HG03460 (cell line): ENCODE results near the gene TAS2R43.
"Not testable (repeated sequence)": the region's sequence is repeated elsewhere in the genome, so short reads cannot be mapped to it uniquely, and the experiment has no call there.

Source experiments
- ATAC-seq: cut with Tn5 transposase; IDR thresholded peaks from one replicate; pipeline ENCODE4 v1.9.1; 2021; ENCODE audit not compliant: unreplicated experiment

The TAS2R43 gene

GRCh38 chr12:11092128-11092527 lies at the start of gene TAS2R43:
TSS of gene TAS2R43 (minus strand) at chr12:11092313. CDS start at chr12:11092229, 84 bp downstream.
- ATAC-seq: no peak

DNA sequence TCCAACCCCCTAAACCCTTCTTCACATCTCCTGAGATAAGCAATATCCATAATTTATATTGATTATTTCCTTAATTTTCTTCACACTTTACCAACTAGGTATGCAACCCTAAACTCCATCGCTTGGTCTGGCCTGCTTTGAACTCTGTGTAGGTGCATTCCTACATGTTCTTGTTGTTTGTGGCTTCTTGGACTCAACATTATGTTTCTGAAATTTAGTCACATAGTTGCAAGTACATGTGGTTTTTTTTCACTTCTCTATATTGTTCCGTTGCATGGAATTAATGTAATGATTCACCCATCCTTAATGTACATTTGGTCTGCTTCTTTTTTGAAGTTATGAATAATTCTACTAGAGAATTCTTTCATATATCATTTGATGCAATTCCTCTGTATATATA lies 44.0 kb upstream of the TAS2R43 start:
- no peak for ATAC-seq

DNA sequence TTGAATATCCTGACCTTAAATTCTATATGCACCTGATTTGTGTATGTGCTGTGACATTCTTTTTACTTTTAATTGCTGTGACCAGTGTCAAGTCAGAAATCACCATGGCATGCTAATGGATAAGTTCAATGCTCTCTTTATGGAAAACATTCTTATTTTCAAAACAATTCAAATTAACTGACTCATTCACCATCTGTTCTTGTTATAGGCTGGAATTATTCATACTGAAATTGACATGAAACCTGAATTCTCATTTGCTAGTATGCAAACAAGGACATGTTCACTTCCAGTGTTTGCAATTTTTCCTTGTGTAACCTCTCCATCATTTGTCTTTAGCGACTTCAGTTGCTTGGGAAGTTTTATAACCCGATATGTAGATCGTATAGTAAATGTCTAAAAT lies 42.2 kb upstream of the TAS2R43 start, which contains the start of gene TAS2R30:
Gene TAS2R30 (minus strand): TSS at position 340 of the 400 bp plus-strand sequence. CDS start 400 bp downstream, outside the sequence.
- no peak for ATAC-seq

GRCh38 chr12:11133816-11134215 lies 41.7 kb upstream of the TAS2R43 start:
- ATAC-seq: no peak

- no peak for ATAC-seq
Observed at GRCh38 chr12:11133162-11133561, 41.0 kb upstream of the TAS2R43 start.

DNA sequence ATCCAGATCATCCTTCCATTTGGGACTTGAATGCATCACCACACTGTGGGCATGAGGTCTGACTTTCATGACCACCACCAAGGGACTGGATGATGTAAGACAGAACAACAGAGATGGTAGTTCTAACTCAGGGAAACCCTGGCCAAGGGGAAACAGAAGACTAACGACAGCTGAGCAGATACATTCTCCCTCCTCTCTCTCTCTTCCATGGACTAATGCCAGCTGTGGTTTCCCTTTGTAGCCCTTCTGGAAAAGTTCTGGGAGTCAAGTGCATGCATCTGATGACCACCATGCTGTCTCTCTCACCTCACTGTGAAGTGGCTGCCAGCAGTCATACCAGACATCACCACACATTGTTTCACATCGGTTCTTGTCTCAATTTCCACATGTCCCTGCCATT lies 38.9 kb upstream of the TAS2R43 start:
- ATAC-seq: no peak

- no peak for ATAC-seq
Observed at GRCh38 chr12:11130382-11130781, 38.3 kb upstream of the TAS2R43 start.

DNA sequence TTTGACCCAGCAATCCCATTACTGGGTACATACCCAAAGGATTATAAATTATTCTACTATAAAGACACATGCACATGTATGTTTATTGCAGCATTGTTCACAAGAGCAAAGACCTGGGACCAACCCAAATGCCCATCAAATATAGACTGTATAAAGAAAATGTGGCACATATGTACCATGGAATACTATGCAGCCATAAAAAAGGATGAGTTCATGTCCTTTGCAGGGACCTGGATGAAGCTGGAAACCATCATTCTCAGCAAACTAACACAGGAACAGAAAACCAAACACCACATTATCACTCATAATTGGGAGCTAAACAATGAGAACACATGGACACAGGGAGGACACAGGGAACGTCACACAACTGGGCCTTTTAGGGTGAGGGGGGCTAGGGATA lies 22.0 kb upstream of the TAS2R43 start:
- ATAC-seq: not testable (repeated sequence)

- ATAC-seq: not testable (repeated sequence)
Observed at GRCh38 chr12:11111213-11111612, 19.1 kb upstream of the TAS2R43 start.

DNA sequence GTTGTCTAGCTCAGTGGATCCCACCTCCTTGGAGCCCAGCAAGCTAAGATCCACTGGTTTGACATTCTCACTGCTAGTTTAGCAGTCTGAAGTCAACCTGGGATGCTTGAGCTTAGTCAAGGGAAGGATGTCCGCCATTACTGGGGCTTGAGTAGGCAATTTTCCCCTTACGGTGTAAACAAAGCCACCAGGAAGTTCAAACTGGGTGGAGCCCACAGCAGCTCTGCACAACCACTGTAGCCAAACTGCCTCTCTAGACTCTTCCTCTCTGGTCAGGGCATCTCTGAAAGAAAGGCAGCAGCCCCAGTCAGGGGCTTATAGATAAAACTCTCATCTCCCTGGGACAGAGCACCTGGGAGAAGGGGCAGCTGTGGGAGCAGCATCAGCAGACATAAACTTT lies 16.7 kb upstream of the TAS2R43 start:
- no peak for ATAC-seq

GRCh38 chr12:11107719-11108118 lies 15.6 kb upstream of the TAS2R43 start:
- no peak for ATAC-seq

DNA sequence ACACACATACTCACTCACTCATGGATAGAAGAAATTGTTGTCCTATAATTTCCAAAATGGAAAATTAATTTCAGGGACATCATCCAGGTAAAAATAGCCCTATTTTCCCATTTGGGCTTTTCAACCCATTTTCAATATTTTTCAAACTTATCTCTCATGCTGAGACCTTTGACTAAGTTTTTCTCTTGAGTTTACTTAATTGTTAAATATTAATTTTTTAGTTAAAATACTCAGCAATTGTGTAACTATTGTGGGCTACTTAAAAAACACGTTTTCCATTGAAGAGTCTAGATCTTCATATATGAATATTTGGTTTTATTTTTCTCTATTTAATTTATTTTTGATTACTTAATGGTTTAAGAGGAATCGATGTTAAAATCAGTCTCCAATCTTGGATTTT lies 14.2 kb upstream of the TAS2R43 start:
- ATAC-seq: no peak

GRCh38 chr12:11105546-11105945 lies 13.4 kb upstream of the TAS2R43 start:
- no peak for ATAC-seq

GRCh38 chr12:11094910-11095309 lies 2.8 kb upstream of the TAS2R43 start:
- ATAC-seq: not testable (repeated sequence)

- no peak for ATAC-seq
Observed at GRCh38 chr12:11089246-11089645, 2.9 kb downstream of the TAS2R43 start.

GRCh38 chr12:11085419-11085818 lies 6.7 kb downstream of the TAS2R43 start:
- no peak for ATAC-seq

- ATAC-seq: no peak
Observed at GRCh38 chr12:11081987-11082386, 10.1 kb downstream of the TAS2R43 start.

GRCh38 chr12:11078246-11078645 lies 13.9 kb downstream of the TAS2R43 start:
- ATAC-seq: no peak

- ATAC-seq: no peak
Observed at GRCh38 chr12:11075642-11076041, 16.5 kb downstream of the TAS2R43 start.

- no peak for ATAC-seq
Observed at GRCh38 chr12:11071414-11071813, 20.7 kb downstream of the TAS2R43 start.

DNA sequence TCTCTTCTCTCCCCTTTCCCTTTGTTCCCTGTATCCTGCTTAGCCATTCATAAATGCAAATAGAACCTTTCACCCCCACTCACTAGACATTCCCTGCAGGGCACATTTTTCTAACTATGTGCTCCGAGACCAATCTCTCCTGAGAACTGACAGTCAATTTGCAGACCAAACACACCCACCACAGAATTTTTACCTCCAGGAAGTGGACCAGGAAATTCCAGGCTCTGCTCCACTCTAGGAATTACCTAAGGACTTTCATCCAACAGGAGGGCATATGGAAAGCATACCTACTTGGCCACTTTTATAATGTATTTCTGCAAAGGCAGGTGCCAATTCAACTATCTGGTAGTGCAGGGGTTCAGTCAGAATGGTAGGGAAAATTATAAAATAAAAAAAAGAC lies 21.1 kb downstream of the TAS2R43 start:
- ATAC-seq: no peak

DNA sequence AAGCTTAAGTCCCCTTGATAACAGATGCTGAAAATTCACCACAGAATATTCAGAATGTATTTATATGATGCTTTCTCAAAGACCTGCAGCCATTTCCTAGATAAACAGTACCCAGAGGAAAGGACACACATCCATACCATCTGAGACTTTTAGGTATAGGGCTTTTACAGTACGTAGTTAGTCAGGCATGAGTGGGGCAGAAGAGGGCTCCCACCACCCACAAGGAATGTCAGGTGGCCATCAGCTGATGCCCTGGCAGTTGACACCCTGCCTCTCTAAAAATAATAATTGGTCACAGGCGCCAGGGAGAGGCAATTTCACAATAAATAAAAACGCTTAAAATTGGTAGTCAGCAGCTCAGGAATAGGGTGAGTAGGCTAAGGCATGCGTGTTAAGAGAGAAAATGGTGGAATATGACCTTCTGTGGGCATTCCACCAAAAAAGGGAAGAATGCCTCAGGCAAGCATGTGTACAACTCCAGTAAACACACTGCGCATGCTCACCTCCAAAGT lies 22.2 kb downstream of the TAS2R43 start:
- ATAC-seq: no peak

GRCh38 chr12:11067514-11067913 lies 24.6 kb downstream of the TAS2R43 start:
- no peak for ATAC-seq
